Measurements from ENCODE around the gene FUS. TPM values are rescaled to one million over a fixed set of nuclear protein-coding genes. Genes with fewer than 3 reads are reported as not detected.

FUS gene
- total and polyA plus RNA-seq, 2 of the 13 experiments (the other 11 are each of a cell fraction or from before 2014, with no cell fraction given), result 68.1 to 168 TPM

GRCh38 chr16:31134625-31135534, 45.1 kb upstream of the FUS start (continued):
- TF ChIP-seq HOXA5 (CRISPR knock-in tag; IDR thresholded peaks at IDR 0.05) (no peak), ZNF274 (CRISPR knock-in tag; IDR thresholded peaks at IDR 0.05) (0 out of 2 replicates have a peak, but pooled peaks have one; percentile 24), ZNF660 (CRISPR knock-in tag; IDR thresholded peaks at IDR 0.05; ENCODE audit: borderline replicate concordance, low read depth) (no peak), ARID2 (CRISPR knock-in tag; IDR thresholded peaks at IDR 0.05; ENCODE audit: borderline replicate concordance) (no peak), ZNF138 (CRISPR knock-in tag; IDR thresholded peaks at IDR 0.05; ENCODE audit: low read depth) (no peak), ISX (CRISPR knock-in tag; conservative IDR thresholded peaks at IDR 0.05) (no peak), ZBTB1 (CRISPR knock-in tag; IDR thresholded peaks at IDR 0.05; ENCODE audit: borderline replicate concordance) (no peak), ZBED4 (CRISPR knock-in tag; IDR thresholded peaks at IDR 0.05; ENCODE audit: borderline replicate concordance) (no peak), POGZ (CRISPR knock-in tag; IDR thresholded peaks at IDR 0.05) (no peak), MED13 (CRISPR knock-in tag; IDR thresholded peaks at IDR 0.05) (no peak), ZNF253 (CRISPR knock-in tag; IDR thresholded peaks at IDR 0.05; ENCODE audit: borderline replicate concordance) (0 out of 2 replicates have a peak, but pooled peaks have one; percentile 43), ZNF598 (CRISPR knock-in tag; IDR thresholded peaks at IDR 0.05; ENCODE audit: borderline replicate concordance) (0 out of 2 replicates have a peak, but pooled peaks have one; percentile 21), ELF3 (CRISPR knock-in tag; IDR thresholded peaks at IDR 0.05) (0 out of 2 replicates have a peak, but pooled peaks have one; percentile 4), ATM (IDR thresholded peaks at IDR 0.05; ENCODE audit: borderline replicate concordance) (no peak), KAT8 (CRISPR knock-in tag; IDR thresholded peaks at IDR 0.05) (no peak), ZNF512 (CRISPR knock-in tag; IDR thresholded peaks at IDR 0.05) (no peak), HCFC1 (IDR thresholded peaks at IDR 0.05; ENCODE audit: low read depth, low read length) (no peak)
- TF ChIP-seq, protein P1, sequence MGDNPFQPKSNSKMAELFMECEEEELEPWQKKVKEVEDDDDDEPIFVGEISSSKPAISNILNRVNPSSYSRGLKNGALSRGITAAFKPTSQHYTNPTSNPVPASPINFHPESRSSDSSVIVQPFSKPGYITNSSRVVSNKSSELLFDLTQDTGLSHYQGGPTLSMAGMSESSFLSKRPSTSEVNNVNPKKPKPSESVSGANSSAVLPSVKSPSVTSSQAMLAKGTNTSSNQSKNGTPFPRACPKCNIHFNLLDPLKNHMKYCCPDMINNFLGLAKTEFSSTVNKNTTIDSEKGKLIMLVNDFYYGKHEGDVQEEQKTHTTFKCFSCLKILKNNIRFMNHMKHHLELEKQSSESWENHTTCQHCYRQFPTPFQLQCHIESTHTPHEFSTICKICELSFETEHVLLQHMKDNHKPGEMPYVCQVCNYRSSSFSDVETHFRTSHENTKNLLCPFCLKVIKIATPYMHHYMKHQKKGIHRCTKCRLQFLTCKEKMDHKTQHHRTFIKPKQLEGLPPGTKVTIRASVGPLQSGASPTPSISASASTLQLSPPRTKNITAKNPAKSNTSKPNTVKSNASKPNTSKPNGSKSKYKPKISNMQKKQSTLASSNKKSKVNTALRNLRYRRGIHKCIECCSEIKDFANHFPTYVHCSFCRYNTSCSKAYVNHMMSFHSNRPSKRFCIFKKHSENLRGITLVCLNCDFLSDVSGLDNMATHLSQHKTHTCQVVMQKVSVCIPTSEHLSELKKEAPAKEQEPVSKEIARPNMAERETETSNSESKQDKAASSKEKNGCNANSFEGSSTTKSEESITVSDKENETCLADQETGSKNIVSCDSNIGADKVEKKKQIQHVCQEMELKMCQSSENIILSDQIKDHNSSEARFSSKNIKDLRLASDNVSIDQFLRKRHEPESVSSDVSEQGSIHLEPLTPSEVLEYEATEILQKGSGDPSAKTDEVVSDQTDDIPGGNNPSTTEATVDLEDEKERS (CRISPR knock-in tag; IDR thresholded peaks at IDR 0.05), result no peak
- TF ChIP-seq, protein P2, sequence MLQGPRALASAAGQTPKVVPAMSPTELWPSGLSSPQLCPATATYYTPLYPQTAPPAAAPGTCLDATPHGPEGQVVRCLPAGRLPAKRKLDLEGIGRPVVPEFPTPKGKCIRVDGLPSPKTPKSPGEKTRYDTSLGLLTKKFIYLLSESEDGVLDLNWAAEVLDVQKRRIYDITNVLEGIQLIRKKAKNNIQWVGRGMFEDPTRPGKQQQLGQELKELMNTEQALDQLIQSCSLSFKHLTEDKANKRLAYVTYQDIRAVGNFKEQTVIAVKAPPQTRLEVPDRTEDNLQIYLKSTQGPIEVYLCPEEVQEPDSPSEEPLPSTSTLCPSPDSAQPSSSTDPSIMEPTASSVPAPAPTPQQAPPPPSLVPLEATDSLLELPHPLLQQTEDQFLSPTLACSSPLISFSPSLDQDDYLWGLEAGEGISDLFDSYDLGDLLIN (CRISPR knock-in tag; IDR thresholded peaks at IDR 0.05; ENCODE audit: borderline replicate concordance), result no peak

Measured in HepG2 (cell line).